Activated CD4-positive, CD25-positive, alpha-beta regulatory T cell treated with anti-CD3 and anti-CD28 coated beads, Interleukin-2, amount 50 U/mL, for 24 hours (primary cell): ENCODE measurements around the gene MYBPHL.

Source experiments
- ATAC-seq, 2 donors: fragments of 150-1000 bp; cut with Tn5 transposase; one replicate each; pipeline ENCODE4 v1.10.0; 2021; ENCODE audit warnings: mild to moderate bottlenecking in 1 of 2, moderate library complexity in 1 of 2

Gene MYBPHL

GRCh38 chr1:109277434-109278204 lies 29.2 kb downstream of the MYBPHL start:
- ATAC-seq = peak; percentile 56 to 72

GRCh38 chr1:109275706-109276345 lies 31.0 kb downstream of the MYBPHL start:
- ATAC-seq = no peak

- ATAC-seq = no peak
Measured at GRCh38 chr1:109274533-109275476, 32.0 kb downstream of the MYBPHL start.

DNA sequence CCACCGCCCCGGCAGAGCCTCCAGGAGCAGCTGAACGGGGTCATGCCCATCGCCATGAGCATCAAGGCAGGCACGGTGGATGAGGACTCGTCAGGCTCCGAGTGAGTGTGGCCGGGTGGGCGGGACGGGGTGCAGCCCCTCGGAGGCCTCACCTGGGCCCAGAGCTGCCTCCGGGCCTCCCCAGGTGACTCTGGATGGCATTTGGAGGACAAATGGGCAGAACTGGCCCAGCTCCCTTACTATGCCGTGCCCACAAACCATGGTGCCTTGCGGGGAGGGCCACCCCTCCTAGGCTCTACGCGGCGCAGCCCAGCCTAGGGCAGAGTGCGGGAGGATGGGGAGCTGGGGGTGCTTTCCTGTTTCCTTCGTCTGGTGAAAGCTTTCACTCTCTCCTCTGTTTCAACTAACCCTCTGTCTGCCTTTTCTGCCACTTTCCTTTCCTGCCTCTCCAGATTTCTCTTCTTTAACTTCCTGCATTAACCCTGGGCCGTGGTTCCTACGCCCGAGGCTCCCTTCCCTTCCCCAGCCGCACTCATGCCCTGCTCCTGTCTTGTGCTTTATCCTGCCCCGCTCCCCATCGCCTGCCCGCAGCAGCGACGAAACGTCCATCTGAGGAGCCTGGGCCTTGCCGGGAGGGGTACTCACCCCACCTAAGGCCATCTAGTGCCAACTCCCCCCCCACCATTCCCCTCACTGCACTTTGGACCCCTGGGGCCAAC lies 33.1 kb downstream of the MYBPHL start:
- ATAC-seq = no peak

DNA sequence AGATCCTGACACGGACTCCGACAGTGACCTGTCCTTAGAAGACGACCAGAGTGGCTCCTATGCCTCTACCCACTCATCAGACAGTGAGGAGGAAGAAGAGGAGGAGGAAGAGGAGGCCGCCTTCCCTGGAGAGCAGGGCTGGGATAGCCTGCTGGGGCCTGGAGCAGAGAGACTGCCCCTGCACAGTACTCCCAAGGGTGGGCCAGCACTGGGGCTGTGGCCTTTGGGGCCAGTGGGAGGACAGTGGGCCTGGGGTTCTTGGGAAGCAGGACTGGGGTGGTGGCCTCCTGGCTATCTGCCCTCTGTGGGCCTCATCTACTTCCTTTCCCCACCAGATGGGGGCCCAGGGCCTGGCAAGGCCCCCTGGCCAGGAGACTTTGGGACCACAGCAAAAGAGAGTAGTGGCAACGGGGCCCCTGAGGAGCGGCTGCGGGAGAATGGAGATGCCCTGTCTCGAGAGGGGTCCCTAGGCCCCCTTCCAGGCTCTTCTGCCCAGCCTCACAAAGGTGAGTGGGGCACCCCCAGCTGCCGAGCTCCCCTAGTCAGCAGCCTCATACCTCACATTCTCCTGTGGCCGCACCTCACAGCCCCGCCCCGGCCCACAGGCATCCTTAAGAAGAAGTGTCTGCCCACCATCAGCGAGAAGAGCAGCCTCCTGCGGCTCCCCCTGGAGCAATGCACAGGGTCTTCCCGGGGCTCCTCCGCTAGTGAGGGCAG lies 33.8 kb downstream of the MYBPHL start:
- no peak for ATAC-seq

DNA sequence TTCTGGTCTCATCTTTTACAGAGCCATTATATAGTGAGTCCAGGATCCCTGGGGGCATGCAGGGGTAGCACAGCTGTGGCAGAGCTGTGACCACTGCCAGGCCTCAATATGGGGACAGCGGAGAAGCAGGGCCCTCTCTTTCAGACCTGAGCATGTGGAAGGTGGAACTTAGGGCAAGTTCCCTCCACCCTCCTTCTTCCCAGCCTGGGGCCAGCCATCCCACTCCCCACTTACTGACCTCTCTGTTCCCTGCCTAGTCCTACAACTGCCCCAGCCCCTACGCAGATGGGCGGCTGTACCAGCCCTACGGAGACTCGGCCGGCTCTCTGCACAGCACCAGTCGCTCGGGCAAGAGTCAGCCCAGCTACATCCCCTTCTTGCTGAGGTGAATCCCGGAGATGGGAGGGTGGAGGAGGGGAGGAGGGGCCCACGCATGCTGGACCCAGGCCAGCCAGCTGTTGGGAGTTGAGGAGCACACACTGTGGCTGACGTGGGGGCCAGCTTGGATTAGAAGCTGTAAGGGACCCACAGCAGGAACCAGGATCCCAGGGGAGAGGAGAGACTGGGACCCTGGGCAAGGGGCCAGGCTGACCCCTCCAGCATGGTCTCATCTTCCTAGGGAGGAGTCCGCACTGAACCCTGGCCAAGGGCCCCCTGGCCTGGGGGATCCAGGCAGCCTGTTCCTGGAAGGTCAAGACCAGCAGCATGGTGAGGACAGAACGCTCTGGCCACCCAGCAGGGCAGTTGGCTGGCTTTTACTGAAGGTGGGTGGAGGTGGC lies 34.6 kb downstream of the MYBPHL start:
- no peak for ATAC-seq

DNA sequence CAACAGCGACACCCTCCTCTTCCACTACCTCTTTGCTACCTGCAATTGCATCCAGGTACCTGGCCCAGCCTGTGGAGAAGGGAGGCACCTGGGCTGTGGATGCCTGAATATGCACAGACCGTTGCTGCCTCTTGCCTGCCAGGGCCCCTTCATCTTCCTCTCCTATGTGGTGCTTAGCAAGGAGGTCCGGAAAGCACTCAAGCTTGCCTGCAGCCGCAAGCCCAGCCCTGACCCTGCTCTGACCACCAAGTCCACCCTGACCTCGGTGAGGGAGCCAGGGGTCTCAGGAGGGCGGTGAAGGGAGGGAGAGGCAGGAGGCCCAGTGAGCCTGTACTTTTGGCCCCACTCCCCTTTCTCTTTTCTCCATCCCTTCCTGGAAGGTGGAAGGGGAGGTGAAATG lies 35.4 kb downstream of the MYBPHL start:
- no peak for ATAC-seq

GRCh38 chr1:109270623-109271317 lies 36.0 kb downstream of the MYBPHL start:
- ATAC-seq = no peak

DNA sequence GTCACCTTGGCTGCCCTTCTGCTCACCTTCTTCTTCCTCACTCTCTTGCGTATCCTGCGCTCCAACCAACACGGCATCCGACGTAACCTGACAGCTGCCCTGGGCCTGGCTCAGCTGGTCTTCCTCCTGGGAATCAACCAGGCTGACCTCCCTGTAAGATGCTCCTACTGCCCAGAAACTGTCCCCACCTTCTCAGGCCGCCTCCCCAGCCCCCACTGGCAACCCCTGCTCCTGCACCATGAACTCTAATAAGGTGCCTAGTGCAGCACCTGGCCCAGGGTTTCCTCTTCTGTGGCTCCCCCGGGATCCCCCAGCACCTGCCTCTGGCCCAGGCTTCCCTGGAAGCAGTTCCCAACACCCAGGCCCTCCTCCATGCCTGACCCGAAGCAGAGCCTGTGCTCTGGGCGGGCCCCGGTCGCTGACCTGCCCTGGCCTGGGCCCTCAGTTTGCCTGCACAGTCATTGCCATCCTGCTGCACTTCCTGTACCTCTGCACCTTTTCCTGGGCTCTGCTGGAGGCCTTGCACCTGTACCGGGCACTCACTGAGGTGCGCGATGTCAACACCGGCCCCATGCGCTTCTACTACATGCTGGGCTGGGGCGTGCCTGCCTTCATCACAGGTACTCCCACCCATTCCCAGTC lies 36.7 kb downstream of the MYBPHL start:
- ATAC-seq = no peak

GRCh38 chr1:109269212-109269980 lies 37.4 kb downstream of the MYBPHL start:
- ATAC-seq = no peak

DNA sequence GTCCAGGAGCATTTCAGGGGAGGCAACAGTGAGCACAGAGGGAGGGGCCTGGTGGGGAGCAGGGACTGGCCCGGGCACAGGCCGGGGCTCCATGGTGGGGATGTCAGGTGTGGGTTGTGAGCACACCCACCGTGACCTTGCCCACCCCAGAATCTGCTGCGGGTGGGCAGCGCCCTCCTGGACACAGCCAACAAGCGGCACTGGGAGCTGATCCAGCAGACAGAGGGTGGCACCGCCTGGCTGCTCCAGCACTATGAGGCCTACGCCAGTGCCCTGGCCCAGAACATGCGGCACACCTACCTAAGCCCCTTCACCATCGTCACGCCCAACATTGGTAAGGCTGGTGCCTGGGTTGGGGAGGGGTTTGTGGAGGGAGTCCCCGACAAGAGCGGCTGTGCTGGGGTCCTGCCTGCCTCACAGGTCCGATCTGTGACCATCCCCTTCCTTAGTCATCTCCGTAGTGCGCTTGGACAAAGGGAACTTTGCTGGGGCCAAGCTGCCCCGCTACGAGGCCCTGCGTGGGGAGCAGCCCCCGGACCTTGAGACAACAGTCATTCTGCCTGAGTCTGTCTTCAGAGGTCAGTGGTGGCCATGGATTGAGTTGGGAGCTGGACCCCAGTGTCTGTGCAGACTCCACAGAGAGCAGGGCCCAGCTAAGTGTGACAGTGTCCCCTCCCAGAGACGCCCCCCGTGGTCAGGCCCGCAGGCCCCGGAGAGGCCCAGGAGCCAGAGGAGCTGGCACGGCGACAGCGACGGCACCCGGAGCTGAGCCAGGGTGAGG lies 38.2 kb downstream of the MYBPHL start:
- no peak for ATAC-seq

GRCh38 chr1:109267743-109268300 lies 39.0 kb downstream of the MYBPHL start:
- no peak for ATAC-seq

- no peak for ATAC-seq
Measured at GRCh38 chr1:109266965-109267364, 39.8 kb downstream of the MYBPHL start.

DNA sequence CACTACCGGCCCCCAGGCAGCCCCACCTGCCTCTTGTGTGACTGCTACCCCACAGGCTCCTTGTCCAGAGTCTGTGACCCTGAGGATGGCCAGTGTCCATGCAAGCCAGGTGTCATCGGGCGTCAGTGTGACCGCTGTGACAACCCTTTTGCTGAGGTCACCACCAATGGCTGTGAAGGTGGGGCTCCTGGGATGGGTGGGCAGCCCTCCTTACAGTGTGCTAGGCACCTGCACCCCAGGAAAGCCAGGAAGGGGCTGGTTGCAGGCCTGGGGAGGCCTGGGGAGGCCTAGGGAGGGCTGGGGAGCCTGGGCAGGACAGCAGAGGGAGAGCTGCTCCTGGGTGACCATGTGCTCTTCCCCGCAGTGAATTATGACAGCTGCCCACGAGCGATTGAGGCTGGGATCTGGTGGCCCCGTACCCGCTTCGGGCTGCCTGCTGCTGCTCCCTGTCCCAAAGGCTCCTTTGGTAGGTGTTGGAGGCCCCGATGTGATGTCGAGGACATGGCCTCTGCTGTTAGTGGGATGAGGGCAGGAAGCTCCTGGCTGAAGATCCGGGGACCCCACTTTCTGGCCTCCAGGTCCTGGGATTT lies 41.0 kb downstream of the MYBPHL start:
- ATAC-seq = no peak

DNA sequence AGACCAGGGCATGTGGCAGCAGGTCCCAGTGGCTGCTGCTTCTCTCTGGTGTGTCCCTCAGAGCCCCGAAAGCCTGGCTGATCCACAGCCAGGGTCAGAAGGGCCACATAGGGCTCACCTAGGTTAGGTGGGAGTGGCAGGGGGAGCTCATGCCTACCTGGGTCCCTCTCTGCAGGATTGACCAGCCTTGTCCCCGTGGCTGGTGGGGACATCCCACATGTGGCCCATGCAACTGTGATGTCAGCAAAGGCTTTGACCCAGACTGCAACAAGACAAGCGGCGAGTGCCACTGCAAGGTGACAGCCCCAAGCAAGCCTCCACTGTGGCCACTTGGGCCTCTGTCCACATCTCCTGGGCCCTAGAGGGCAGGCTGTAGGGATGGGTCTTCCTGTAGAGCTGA lies 41.8 kb downstream of the MYBPHL start:
- no peak for ATAC-seq

GRCh38 chr1:109264379-109264755 lies 42.4 kb downstream of the MYBPHL start:
- ATAC-seq = no peak

GRCh38 chr1:109263597-109264378 lies 43.0 kb downstream of the MYBPHL start:
- ATAC-seq = peak; percentile 84 to 95
